Measurements from ENCODE around the gene PCDH7.

PCDH7 gene

DNA sequence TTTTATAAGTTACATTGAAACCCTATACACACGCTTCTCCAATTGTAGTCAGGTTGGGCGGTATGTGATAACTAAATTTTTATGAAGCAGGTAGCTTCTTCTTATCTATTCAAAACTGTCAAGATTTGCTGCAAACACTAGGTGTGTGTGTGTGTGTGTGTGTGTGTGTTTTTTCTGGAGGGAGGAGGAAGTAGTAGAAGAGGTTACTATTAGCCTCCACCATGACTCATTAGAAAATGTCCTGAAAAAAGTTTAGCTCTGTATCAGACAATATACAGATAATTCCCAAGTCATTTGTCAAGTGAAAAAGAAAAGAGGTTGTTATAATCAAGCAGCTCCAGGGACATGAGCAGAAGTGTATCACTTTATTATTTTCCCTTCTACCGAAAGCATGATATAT lies 33.9 kb downstream of the PCDH7 start:
- Histone ChIP-seq H3K27ac (replicated peaks) (no peak overlapping the region), H3K4me3 (replicated peaks; ENCODE audit: insufficient read depth, low read length) (no peak overlapping the region), H3K27me3 (ENCODE audit: insufficient read depth, poor library complexity, severe bottlenecking) (no peaks in the 10 kb centered on the region)
- DNase-seq (ENCODE audit: low read depth in 1 of 2, low spot score in 1 of 2) = no peak
- no peak for TF ChIP-seq GABPA (IDR thresholded peaks at IDR 0.05; ENCODE audit: low read depth)
- TF ChIP-seq SPI1 (IDR thresholded peaks at IDR 0.05; ENCODE audit: borderline replicate concordance, low read depth) = no peak
- no peak for TF ChIP-seq POLR2AphosphoS5 (IDR thresholded peaks at IDR 0.05; ENCODE audit: low read depth)
- no peak for TF ChIP-seq CTCF (IDR thresholded peaks at IDR 0.05; ENCODE audit: insufficient read depth, low read length)

DNA sequence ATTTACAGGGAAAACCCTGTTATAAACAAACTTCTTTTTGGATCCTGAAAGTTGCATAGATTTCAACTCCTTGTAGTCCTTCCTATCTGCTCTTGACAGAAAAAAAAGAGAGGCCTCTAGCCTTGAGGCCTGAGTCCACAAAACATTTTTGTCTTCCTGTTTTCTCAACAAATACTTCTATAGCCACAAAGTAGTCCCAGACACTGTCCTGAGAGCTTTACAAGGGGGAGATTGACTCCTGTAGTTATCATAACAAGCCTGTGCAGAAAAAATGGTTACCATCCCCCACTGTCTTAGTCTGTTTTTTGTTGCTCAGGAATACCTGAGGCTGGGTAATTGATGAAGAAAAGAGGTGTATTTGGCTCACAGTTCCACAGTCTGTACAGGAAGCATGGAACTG lies 35.2 kb downstream of the PCDH7 start:
- Histone ChIP-seq H3K27ac (replicated peaks) (no peak overlapping the region), H3K27me3 (ENCODE audit: insufficient read depth, poor library complexity, severe bottlenecking) (no peaks in the 10 kb centered on the region), H3K4me3 (replicated peaks; ENCODE audit: insufficient read depth, low read length) (no peak overlapping the region)
- no peak for DNase-seq (ENCODE audit: low read depth in 1 of 2, low spot score in 1 of 2)
- no peak for TF ChIP-seq GABPA (IDR thresholded peaks at IDR 0.05; ENCODE audit: low read depth)
- TF ChIP-seq SPI1 (IDR thresholded peaks at IDR 0.05; ENCODE audit: borderline replicate concordance, low read depth) = no peak
- TF ChIP-seq, protein P1, sequence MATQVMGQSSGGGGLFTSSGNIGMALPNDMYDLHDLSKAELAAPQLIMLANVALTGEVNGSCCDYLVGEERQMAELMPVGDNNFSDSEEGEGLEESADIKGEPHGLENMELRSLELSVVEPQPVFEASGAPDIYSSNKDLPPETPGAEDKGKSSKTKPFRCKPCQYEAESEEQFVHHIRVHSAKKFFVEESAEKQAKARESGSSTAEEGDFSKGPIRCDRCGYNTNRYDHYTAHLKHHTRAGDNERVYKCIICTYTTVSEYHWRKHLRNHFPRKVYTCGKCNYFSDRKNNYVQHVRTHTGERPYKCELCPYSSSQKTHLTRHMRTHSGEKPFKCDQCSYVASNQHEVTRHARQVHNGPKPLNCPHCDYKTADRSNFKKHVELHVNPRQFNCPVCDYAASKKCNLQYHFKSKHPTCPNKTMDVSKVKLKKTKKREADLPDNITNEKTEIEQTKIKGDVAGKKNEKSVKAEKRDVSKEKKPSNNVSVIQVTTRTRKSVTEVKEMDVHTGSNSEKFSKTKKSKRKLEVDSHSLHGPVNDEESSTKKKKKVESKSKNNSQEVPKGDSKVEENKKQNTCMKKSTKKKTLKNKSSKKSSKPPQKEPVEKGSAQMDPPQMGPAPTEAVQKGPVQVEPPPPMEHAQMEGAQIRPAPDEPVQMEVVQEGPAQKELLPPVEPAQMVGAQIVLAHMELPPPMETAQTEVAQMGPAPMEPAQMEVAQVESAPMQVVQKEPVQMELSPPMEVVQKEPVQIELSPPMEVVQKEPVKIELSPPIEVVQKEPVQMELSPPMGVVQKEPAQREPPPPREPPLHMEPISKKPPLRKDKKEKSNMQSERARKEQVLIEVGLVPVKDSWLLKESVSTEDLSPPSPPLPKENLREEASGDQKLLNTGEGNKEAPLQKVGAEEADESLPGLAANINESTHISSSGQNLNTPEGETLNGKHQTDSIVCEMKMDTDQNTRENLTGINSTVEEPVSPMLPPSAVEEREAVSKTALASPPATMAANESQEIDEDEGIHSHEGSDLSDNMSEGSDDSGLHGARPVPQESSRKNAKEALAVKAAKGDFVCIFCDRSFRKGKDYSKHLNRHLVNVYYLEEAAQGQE (IDR thresholded peaks at IDR 0.05; ENCODE audit: insufficient replicate concordance, low read depth) = no peak
- no peak for TF ChIP-seq CTCF (IDR thresholded peaks at IDR 0.05; ENCODE audit: insufficient read depth, low read length)
- no peak for TF ChIP-seq POLR2AphosphoS5 (IDR thresholded peaks at IDR 0.05; ENCODE audit: low read depth)

- no peaks in the 10 kb centered on the region for H3K27me3 ChIP-seq (ENCODE audit: insufficient read depth, poor library complexity, severe bottlenecking)
- no peak for DNase-seq (ENCODE audit: low read depth in 1 of 2, low spot score in 1 of 2)
- H3K27ac ChIP-seq (replicated peaks) = no peak overlapping the region
- no peak overlapping the region for H3K4me3 ChIP-seq (replicated peaks; ENCODE audit: insufficient read depth, low read length)
- TF ChIP-seq CTCF (IDR thresholded peaks at IDR 0.05; ENCODE audit: insufficient read depth, low read length) = no peak
- no peak for TF ChIP-seq SPI1 (IDR thresholded peaks at IDR 0.05; ENCODE audit: borderline replicate concordance, low read depth)
Measured at GRCh38 chr4:30756553-30756952, 36.4 kb downstream of the PCDH7 start.

DNA sequence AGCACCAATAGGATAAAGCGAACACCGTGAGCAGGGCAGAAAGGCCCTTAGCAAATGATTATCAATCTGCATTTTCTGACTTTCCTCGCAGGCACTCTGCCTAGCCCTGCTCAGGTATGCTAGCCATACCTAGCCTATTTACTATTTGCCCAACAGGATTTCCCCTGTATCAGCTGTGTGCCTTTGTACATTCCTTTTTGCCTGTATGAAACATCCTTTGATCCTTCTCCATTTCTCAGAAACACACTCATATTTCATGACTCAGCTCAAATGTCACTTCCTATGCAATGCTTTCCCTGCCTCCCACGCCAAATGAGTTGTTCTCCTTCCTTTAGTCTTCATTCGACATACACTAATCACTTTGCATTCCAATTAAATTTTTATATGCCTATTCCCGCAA lies 37.2 kb downstream of the PCDH7 start:
- no peak for DNase-seq (ENCODE audit: low read depth in 1 of 2, low spot score in 1 of 2)
- TF ChIP-seq, protein P1 (IDR thresholded peaks at IDR 0.05; ENCODE audit: insufficient replicate concordance, low read depth) = no peak
- TF ChIP-seq GABPA (IDR thresholded peaks at IDR 0.05; ENCODE audit: low read depth) (no peak), CTCF (IDR thresholded peaks at IDR 0.05; ENCODE audit: insufficient read depth, low read length) (no peak), SPI1 (IDR thresholded peaks at IDR 0.05; ENCODE audit: borderline replicate concordance, low read depth) (no peak), POLR2AphosphoS5 (IDR thresholded peaks at IDR 0.05; ENCODE audit: low read depth) (no peak)
- no peak overlapping the region for H3K27ac ChIP-seq (replicated peaks)
- no peaks in the 10 kb centered on the region for H3K27me3 ChIP-seq (ENCODE audit: insufficient read depth, poor library complexity, severe bottlenecking)
- H3K4me3 ChIP-seq (replicated peaks; ENCODE audit: insufficient read depth, low read length) = no peak overlapping the region

All from HL-60 (cell line).